ENCODE results near the gene SHISA9. TPM values are rescaled to one million over a fixed set of nuclear protein-coding genes. Genes with fewer than 3 reads are reported as not detected.

SHISA9 gene
- total RNA-seq, 1 donor from 2014 or later: 0.18 TPM

GRCh38 chr16:13049688-13050087 is 148.3 kb downstream of the SHISA9 start:
- DNase-seq (ENCODE audit: low spot score): no peak
- no peak overlapping the region for H3K27ac Mint-ChIP-seq
- H3K4me1 Mint-ChIP-seq (ENCODE audit: low read depth): no peaks in the 10 kb centered on the region
- no peaks in the 10 kb centered on the region for H3K36me3 Mint-ChIP-seq (ENCODE audit: low read depth)
- peaks cover 4% of the 10 kb centered on the region for H3K9me3 Mint-ChIP-seq
- no peaks in the 10 kb centered on the region for H3K27me3 Mint-ChIP-seq (ENCODE audit: insufficient read depth)
- intact Hi-C loops (cut with micrococcal nuclease): no loop called here
- no peak overlapping the region for H3K4me3 Mint-ChIP-seq

GRCh38 chr16:13052431-13052830 is 151.0 kb downstream of the SHISA9 start:
- intact Hi-C loops (cut with micrococcal nuclease): no loop called here
- no peak for DNase-seq (ENCODE audit: low spot score)
- H3K36me3 Mint-ChIP-seq (ENCODE audit: low read depth): no peaks in the 10 kb centered on the region
- no peak overlapping the region for H3K27ac Mint-ChIP-seq
- H3K4me1 Mint-ChIP-seq (ENCODE audit: low read depth): no peaks in the 10 kb centered on the region
- H3K4me3 Mint-ChIP-seq: no peak overlapping the region
- H3K9me3 Mint-ChIP-seq: peaks cover 4% of the 10 kb centered on the region
- H3K27me3 Mint-ChIP-seq (ENCODE audit: insufficient read depth): no peaks in the 10 kb centered on the region

GRCh38 chr16:13055480-13055879 is 154.1 kb downstream of the SHISA9 start:
- Mint-ChIP-seq H3K4me1 (ENCODE audit: low read depth) (no peaks in the 10 kb centered on the region), H3K4me3 (no peak overlapping the region), H3K27me3 (ENCODE audit: insufficient read depth) (no peaks in the 10 kb centered on the region), H3K9me3 (peaks cover 4% of the 10 kb centered on the region), H3K36me3 (ENCODE audit: low read depth) (no peaks in the 10 kb centered on the region), H3K27ac (no peak overlapping the region)
- intact Hi-C loops (cut with micrococcal nuclease): no loop called here
- no peak for DNase-seq (ENCODE audit: low spot score)

- Mint-ChIP-seq H3K4me3 (no peak overlapping the region), H3K27ac (no peak overlapping the region), H3K4me1 (ENCODE audit: low read depth) (no peaks in the 10 kb centered on the region), H3K27me3 (ENCODE audit: insufficient read depth) (no peaks in the 10 kb centered on the region), H3K9me3 (no peaks in the 10 kb centered on the region), H3K36me3 (ENCODE audit: low read depth) (no peaks in the 10 kb centered on the region)
- no peak for DNase-seq (ENCODE audit: low spot score)
- intact Hi-C loops (cut with micrococcal nuclease): no loop called here
Measured at GRCh38 chr16:13056607-13057006, 155.2 kb downstream of the SHISA9 start.

- Mint-ChIP-seq H3K36me3 (ENCODE audit: low read depth) (no peaks in the 10 kb centered on the region), H3K9me3 (peaks cover 2% of the 10 kb centered on the region), H3K4me3 (no peak overlapping the region), H3K27me3 (ENCODE audit: insufficient read depth) (no peaks in the 10 kb centered on the region), H3K27ac (no peak overlapping the region), H3K4me1 (ENCODE audit: low read depth) (no peaks in the 10 kb centered on the region)
- no peak for DNase-seq (ENCODE audit: low spot score)
- intact Hi-C loops (cut with micrococcal nuclease): no loop called here
Measured at GRCh38 chr16:13060932-13061331, 159.5 kb downstream of the SHISA9 start.

GRCh38 chr16:13061691-13062090 is 160.3 kb downstream of the SHISA9 start:
- Mint-ChIP-seq H3K36me3 (ENCODE audit: low read depth) (no peaks in the 10 kb centered on the region), H3K4me3 (no peak overlapping the region), H3K9me3 (peaks cover 8% of the 10 kb centered on the region), H3K27ac (no peak overlapping the region), H3K27me3 (ENCODE audit: insufficient read depth) (no peaks in the 10 kb centered on the region), H3K4me1 (ENCODE audit: low read depth) (no peaks in the 10 kb centered on the region)
- intact Hi-C loops (cut with micrococcal nuclease): no loop called here
- DNase-seq (ENCODE audit: low spot score): no peak

- DNase-seq (ENCODE audit: low spot score): no peak
- no peaks in the 10 kb centered on the region for H3K4me1 Mint-ChIP-seq (ENCODE audit: low read depth)
- H3K4me3 Mint-ChIP-seq: no peak overlapping the region
- no peaks in the 10 kb centered on the region for H3K36me3 Mint-ChIP-seq (ENCODE audit: low read depth)
- H3K27me3 Mint-ChIP-seq (ENCODE audit: insufficient read depth): no peaks in the 10 kb centered on the region
- H3K27ac Mint-ChIP-seq: no peak overlapping the region
- H3K9me3 Mint-ChIP-seq: peaks cover 8% of the 10 kb centered on the region
- intact Hi-C loops (cut with micrococcal nuclease): no loop called here
Measured at GRCh38 chr16:13062219-13062618, 160.8 kb downstream of the SHISA9 start.

- peaks cover 16% of the 10 kb centered on the region for H3K9me3 Mint-ChIP-seq
- no peaks in the 10 kb centered on the region for H3K36me3 Mint-ChIP-seq (ENCODE audit: low read depth)
- H3K27ac Mint-ChIP-seq: no peak overlapping the region
Measured at GRCh38 chr16:13063457-13063856, 162.1 kb downstream of the SHISA9 start.

GRCh38 chr16:13064821-13065220 is 163.4 kb downstream of the SHISA9 start:
- no peak overlapping the region for H3K27ac Mint-ChIP-seq
- H3K4me3 Mint-ChIP-seq: no peak overlapping the region
- peaks cover 23% of the 10 kb centered on the region for H3K9me3 Mint-ChIP-seq
- no peaks in the 10 kb centered on the region for H3K36me3 Mint-ChIP-seq (ENCODE audit: low read depth)
- H3K4me1 Mint-ChIP-seq (ENCODE audit: low read depth): no peaks in the 10 kb centered on the region
- intact Hi-C loops (cut with micrococcal nuclease): no loop called here
- no peaks in the 10 kb centered on the region for H3K27me3 Mint-ChIP-seq (ENCODE audit: insufficient read depth)
- DNase-seq (ENCODE audit: low spot score): no peak

More at GRCh38 chr16:13063457-13063856, 162.1 kb downstream of the SHISA9 start:
- H3K4me3 Mint-ChIP-seq: no peak overlapping the region
- no peaks in the 10 kb centered on the region for H3K27me3 Mint-ChIP-seq (ENCODE audit: insufficient read depth)
- intact Hi-C loops (cut with micrococcal nuclease): no loop called here
- no peaks in the 10 kb centered on the region for H3K4me1 Mint-ChIP-seq (ENCODE audit: low read depth)
- no peak for DNase-seq (ENCODE audit: low spot score)

GRCh38 chr16:13067648-13068047 is 166.2 kb downstream of the SHISA9 start:
- no peaks in the 10 kb centered on the region for H3K4me1 Mint-ChIP-seq (ENCODE audit: low read depth)
- H3K9me3 Mint-ChIP-seq: peaks cover 27% of the 10 kb centered on the region
- no peak overlapping the region for H3K27ac Mint-ChIP-seq
- no peaks in the 10 kb centered on the region for H3K36me3 Mint-ChIP-seq (ENCODE audit: low read depth)
- no peak overlapping the region for H3K4me3 Mint-ChIP-seq
- no peak for DNase-seq (ENCODE audit: low spot score)
- no peaks in the 10 kb centered on the region for H3K27me3 Mint-ChIP-seq (ENCODE audit: insufficient read depth)
- intact Hi-C loops (cut with micrococcal nuclease): no loop called here

- intact Hi-C loops (cut with micrococcal nuclease): no loop called here
- no peaks in the 10 kb centered on the region for H3K27me3 Mint-ChIP-seq (ENCODE audit: insufficient read depth)
Measured at GRCh38 chr16:13068912-13069583, 167.7 kb downstream of the SHISA9 start.

GRCh38 chr16:13070268-13070667 is 168.9 kb downstream of the SHISA9 start:
- Mint-ChIP-seq H3K4me3 (no peak overlapping the region), H3K36me3 (ENCODE audit: low read depth) (no peaks in the 10 kb centered on the region), H3K4me1 (ENCODE audit: low read depth) (no peaks in the 10 kb centered on the region), H3K9me3 (peaks cover 27% of the 10 kb centered on the region), H3K27ac (no peak overlapping the region), H3K27me3 (ENCODE audit: insufficient read depth) (no peaks in the 10 kb centered on the region)
- intact Hi-C loops (cut with micrococcal nuclease): no loop called here
- no peak for DNase-seq (ENCODE audit: low spot score)

More at GRCh38 chr16:13068912-13069583, 167.7 kb downstream of the SHISA9 start:
- Mint-ChIP-seq H3K4me1 (ENCODE audit: low read depth) (no peaks in the 10 kb centered on the region), H3K27ac (no peak overlapping the region), H3K9me3 (peaks cover 27% of the 10 kb centered on the region), H3K4me3 (no peak overlapping the region), H3K36me3 (ENCODE audit: low read depth) (no peaks in the 10 kb centered on the region)
- no peak for DNase-seq (ENCODE audit: low spot score)

- DNase-seq (ENCODE audit: low spot score): no peak
- H3K27ac Mint-ChIP-seq: no peak overlapping the region
- intact Hi-C loops (cut with micrococcal nuclease): no loop called here
- no peaks in the 10 kb centered on the region for H3K27me3 Mint-ChIP-seq (ENCODE audit: insufficient read depth)
- no peaks in the 10 kb centered on the region for H3K9me3 Mint-ChIP-seq
- no peaks in the 10 kb centered on the region for H3K36me3 Mint-ChIP-seq (ENCODE audit: low read depth)
- no peaks in the 10 kb centered on the region for H3K4me1 Mint-ChIP-seq (ENCODE audit: low read depth)
- H3K4me3 Mint-ChIP-seq: no peak overlapping the region
Measured at GRCh38 chr16:13076878-13077277, 175.5 kb downstream of the SHISA9 start.

- intact Hi-C loops (cut with micrococcal nuclease): no loop called here
- H3K27me3 Mint-ChIP-seq (ENCODE audit: insufficient read depth): no peaks in the 10 kb centered on the region
Measured at GRCh38 chr16:13077816-13078215, 176.4 kb downstream of the SHISA9 start.

More at GRCh38 chr16:13077816-13078215, 176.4 kb downstream of the SHISA9 start:
- Mint-ChIP-seq H3K4me1 (ENCODE audit: low read depth) (no peaks in the 10 kb centered on the region), H3K27ac (no peak overlapping the region), H3K4me3 (no peak overlapping the region), H3K9me3 (no peaks in the 10 kb centered on the region), H3K36me3 (ENCODE audit: low read depth) (no peaks in the 10 kb centered on the region)
- no peak for DNase-seq (ENCODE audit: low spot score)
